GM20000 (cell line): ENCODE measurements around the gene RND3.
A peak's percentile ranks its signal among the peaks of the same experiment; 100 is the strongest.

ENCODE experiments used
- DNase-seq: peaks from one replicate; pipeline ENCODE4 v3.0.0; 2012; ENCODE audit warnings: low spot score
- TF ChIP-seq, protein P1 (sequence below): IDR thresholded peaks from 2 replicates; pipeline ENCODE4 v1.5.1; 2012; ENCODE audit warnings: mild to moderate bottlenecking, control low read depth; ENCODE audit errors: extremely low read depth, missing control alignments

The RND3 gene

DNA sequence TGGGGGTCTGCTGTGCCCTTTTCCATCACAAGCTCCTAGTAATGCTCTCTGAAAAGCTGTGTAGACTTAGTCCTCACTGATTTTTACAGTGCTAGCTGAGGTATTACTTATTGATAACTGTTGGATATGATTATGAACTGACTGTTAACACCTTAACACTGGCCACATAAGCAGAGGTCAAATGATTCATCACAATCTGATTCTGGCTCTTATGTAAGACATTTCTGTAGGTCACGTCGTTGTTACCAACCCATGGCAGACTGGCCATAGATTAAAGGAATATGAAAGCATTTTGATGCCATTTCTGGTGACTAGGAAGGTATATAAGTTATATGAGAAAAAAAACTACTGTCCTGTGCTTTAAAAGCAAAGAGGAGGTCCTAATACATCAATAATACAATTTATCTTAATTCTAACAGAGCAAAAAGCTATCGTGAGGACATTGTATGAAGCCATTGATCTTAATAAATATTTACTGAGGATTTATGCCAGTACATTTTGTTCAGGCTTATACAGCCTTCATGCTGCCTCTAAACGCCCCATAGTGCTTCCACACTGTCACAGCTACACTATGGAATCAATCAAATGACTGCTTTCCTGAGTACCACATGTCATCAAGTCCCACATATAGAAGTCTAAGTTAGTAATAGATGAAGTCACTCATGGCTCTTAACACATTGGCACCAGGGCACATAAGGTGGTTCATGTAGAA, 6.9 kb upstream of the RND3 start:
- TF ChIP-seq, protein P1, sequence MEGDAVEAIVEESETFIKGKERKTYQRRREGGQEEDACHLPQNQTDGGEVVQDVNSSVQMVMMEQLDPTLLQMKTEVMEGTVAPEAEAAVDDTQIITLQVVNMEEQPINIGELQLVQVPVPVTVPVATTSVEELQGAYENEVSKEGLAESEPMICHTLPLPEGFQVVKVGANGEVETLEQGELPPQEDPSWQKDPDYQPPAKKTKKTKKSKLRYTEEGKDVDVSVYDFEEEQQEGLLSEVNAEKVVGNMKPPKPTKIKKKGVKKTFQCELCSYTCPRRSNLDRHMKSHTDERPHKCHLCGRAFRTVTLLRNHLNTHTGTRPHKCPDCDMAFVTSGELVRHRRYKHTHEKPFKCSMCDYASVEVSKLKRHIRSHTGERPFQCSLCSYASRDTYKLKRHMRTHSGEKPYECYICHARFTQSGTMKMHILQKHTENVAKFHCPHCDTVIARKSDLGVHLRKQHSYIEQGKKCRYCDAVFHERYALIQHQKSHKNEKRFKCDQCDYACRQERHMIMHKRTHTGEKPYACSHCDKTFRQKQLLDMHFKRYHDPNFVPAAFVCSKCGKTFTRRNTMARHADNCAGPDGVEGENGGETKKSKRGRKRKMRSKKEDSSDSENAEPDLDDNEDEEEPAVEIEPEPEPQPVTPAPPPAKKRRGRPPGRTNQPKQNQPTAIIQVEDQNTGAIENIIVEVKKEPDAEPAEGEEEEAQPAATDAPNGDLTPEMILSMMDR = no peak
- no peak for DNase-seq

DNA sequence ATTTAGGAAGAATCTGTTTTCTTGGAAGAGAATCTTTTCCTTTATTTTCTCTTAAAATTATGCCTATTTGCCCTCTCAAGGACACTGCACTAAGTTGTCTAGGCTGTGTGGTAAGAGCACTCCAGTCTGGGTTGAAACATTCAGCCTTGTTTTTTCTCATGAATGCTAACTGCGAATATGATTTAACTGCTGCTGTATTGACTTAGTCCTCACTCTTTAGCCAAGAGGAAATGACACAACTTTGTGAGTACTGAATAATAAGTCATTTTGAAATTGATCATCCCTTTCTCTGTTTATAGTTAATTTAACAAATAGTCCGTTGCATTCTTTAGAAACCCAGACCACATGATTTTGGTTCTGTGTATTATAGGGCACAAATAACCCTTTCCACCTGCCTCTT, 4.5 kb upstream of the RND3 start:
- TF ChIP-seq, protein P1 = no peak
- DNase-seq = no peak

DNA sequence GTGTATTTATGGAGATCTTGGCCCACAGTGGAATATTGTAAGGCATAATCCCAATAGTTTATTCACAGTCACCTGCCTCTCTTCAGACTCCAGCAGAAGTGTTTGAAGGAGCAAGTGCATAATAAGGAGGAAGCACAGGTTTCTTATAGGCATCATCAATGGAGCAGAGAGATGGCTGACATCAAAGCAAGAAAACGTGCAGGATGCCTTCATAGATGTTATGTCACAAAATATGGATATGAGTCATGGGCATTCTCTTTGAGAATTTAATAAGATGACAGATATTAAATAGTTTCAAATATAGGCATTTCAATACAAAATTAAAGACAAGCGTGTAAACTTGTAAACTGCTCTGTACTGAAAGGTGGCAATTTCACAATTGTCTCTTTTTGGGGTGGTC, 4.0 kb upstream of the RND3 start:
- TF ChIP-seq, protein P1 = no peak
- DNase-seq = no peak

DNA sequence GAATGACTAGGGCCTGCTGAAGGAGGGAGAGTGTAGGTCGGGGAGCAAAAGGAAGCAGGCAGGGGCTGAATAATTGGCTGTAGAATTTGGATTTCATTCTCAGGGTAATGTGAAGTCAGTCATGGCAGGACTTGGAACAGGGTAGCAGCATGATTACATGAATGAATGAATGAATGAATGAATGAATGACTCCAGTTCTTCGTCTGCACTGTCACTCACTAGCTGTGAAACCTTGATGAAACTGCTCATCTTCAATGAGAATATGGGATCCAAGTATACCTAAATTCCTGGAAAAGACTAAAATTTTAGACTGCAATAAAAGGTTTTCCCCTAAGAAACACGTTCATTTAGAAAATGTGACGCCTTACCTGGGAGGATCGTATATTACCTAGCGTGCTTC, 3.0 kb upstream of the RND3 start:
- TF ChIP-seq, protein P1 = no peak

DNA sequence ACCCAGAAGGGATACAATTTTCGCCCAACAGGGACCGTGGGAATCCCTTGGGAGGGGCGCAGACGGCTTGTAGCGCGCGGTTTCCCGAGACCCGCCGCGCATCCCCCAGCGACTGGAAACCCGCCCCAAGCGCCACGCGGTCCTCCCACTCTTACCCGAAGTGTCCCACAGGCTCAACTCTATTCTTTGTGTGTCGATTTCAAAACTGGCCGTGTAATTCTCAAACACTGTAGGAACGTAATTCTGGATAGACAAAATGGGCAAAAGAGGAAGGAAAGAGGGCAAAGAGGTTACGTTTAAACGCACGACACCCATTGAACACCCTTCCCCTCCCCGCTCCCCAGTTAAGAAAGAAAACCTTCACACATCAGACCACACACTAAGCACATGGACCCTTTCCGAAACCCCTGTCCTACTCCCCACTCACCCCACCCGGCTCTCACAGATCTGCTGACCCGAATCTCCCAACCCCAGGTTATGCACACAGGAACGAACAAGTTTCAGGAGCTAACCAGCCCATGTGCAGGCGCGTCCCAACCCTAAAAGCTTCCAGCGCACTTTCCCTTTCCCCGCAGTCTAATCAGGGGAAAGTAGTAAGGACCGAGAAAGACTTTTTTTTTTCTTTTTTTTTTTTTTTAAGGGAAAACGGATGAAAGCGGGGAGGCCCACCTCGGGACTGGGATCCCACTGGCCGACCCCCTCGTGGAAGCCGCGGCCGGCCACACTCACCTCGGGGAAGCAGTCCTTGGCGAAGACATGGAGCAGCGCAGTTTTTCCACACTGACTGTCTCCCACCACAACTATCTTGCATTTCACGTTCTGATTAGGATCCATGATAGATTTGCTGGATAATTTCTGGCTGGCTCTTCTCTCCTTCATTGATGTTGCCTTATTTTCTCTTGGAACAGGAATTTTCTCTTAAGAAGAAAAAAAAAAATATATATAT, 655 bp downstream of the RND3 start:
- TF ChIP-seq, protein P1 = no peak
- peak; percentile 24 for DNase-seq

More for the DNA sequence above, 3.0 kb upstream of the RND3 start:
- no peak for DNase-seq

DNA sequence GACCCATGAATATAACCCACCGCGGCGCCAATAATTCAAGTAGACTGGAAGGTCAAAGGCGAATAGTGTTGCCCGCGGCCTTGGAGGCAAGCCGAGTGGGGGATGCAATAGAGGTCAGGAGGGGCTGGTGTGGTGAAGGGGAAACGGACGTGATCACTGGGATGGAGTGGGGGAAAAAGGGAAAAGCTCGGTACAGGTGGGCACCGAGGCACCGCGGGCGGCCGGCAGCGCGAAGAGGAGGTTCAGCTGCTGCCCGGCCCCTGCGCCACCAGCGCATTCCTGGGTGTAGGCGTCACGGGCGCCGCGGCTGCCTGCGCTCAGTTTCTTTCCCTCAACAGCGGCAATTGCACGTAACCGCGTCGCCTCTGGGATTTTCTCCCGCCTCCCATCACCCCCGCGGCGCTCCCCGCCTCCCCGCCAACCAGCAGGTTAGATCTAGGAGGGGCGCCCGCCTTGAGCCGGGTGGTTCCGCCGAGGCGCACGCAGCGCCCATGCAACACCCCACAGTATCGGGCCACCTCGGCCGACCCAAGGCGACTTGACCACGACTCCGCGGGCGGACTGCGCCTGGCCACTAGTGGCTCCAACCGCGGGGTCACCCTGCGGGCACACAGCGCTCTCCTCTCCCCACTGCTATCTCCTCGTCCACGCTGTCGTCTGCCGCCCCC, 1.5 kb downstream of the RND3 start:
- TF ChIP-seq, protein P1 = no peak
- no peak for DNase-seq
